ENCODE data around the gene TOP2B. TPM values are rescaled to one million over a fixed set of nuclear protein-coding genes. Genes with fewer than 3 reads are reported as not detected.

The TOP2B gene
- polyA plus RNA-seq, 1 of the 3 experiments (the other 2 are of a cell fraction) = 20.4 TPM

- H3K27me3 ChIP-seq (ENCODE audit: insufficient read depth) = no peaks in the 10 kb centered on the region; the same call in 1 of the 2 replicates
- CTCF ChIA-PET = no interaction called here
- no peaks in the 10 kb centered on the region for H3K36me3 ChIP-seq (replicated peaks in 1 of 2; ENCODE audit: control insufficient read depth in 1 of 2, insufficient read depth in 2 of 2, low read length in 1 of 2)
- H3K9ac ChIP-seq = no peak overlapping the region
- no peaks in the 10 kb centered on the region for H3K79me2 ChIP-seq (ENCODE audit: insufficient read depth)
- H2AFZ ChIP-seq (ENCODE audit: low read depth) = no peak overlapping the region
- H3K27ac ChIP-seq (ENCODE audit: low read depth in 2 of 2, low read length in 1 of 2) = no peak overlapping the region
- no peaks in the 10 kb centered on the region for H3F3A ChIP-seq (replicated peaks; ENCODE audit: insufficient read depth)
- peaks cover 0 to 2% of the 10 kb centered on the region in 2 experiments; a peak in 1 of 4 replicates for H3K4me1 ChIP-seq (ENCODE audit: control insufficient read depth in 1 of 2, insufficient read depth in 2 of 2, low read depth in 1 of 2, low read length in 1 of 2)
- 86% methylated on average over 2 of the region's 2 CpGs for WGBS (ENCODE audit: low lambda C conversion rate)
- no peak for TF ChIP-seq GABPA (IDR thresholded peaks at IDR 0.05; ENCODE audit: low read depth)
- no peak for TF ChIP-seq RCOR1 (IDR thresholded peaks at IDR 0.05; ENCODE audit: low read length)
- no peak for TF ChIP-seq GATA2 (CRISPR knock-in tag; IDR thresholded peaks at IDR 0.05)
- TF ChIP-seq FOXJ3 (CRISPR knock-in tag; IDR thresholded peaks at IDR 0.05) = no peak
- no peak for TF ChIP-seq ZBTB33 (IDR thresholded peaks at IDR 0.05; ENCODE audit: borderline replicate concordance, low read depth)
- TF ChIP-seq TEAD4 (IDR thresholded peaks at IDR 0.05; ENCODE audit: borderline replicate concordance, insufficient read depth) = no peak
- TF ChIP-seq REST (IDR thresholded peaks at IDR 0.05; ENCODE audit: low read depth, low read length) = no peak
- TF ChIP-seq SMC3 (IDR thresholded peaks at IDR 0.05; ENCODE audit: low read depth, low read length) = no peak
- no peak for TF ChIP-seq NFIC (IDR thresholded peaks at IDR 0.05; ENCODE audit: borderline replicate concordance)
- no peak for TF ChIP-seq PBX3 (IDR thresholded peaks at IDR 0.05)
- no peak for TF ChIP-seq RFX5 (IDR thresholded peaks at IDR 0.05; ENCODE audit: low read length)
- TF ChIP-seq USF1 (IDR thresholded peaks at IDR 0.05; ENCODE audit: borderline replicate concordance, low read depth) = no peak
- no peak for TF ChIP-seq MAX (IDR thresholded peaks at IDR 0.05; ENCODE audit: low read depth)
- TF ChIP-seq POLR2AphosphoS5 (IDR thresholded peaks at IDR 0.05; ENCODE audit: low read depth, low read length) = no peak
- no peak for TF ChIP-seq TCF12 (IDR thresholded peaks at IDR 0.05)
- TF ChIP-seq CHD2 (IDR thresholded peaks at IDR 0.05; ENCODE audit: low read length, partially characterized antibody) = no peak
- TF ChIP-seq RAD21 (IDR thresholded peaks at IDR 0.05; ENCODE audit: low read length) = no peak
- TF ChIP-seq EP300 (IDR thresholded peaks at IDR 0.05; ENCODE audit: borderline replicate concordance in 1 of 2, low read depth in 1 of 2, low read length in 1 of 2) = no peak
- POLR2A ChIA-PET = no interaction called here
- H3K9me3 ChIP-seq = no peaks in the 10 kb centered on the region
- no peak overlapping the region for H3K4me3 ChIP-seq (ENCODE audit: low read depth in 2 of 2, low read length in 1 of 2)
- H4K20me1 ChIP-seq (ENCODE audit: insufficient read depth) = no peaks in the 10 kb centered on the region
- no peaks in the 10 kb centered on the region for H3K9me2 ChIP-seq
- DNase-seq = no peak
- no peak overlapping the region for H3K4me2 ChIP-seq
Measured at GRCh38 chr3:25711090-25711489, 46.4 kb upstream of the TOP2B start.

All from SK-N-SH (cell line).